Breast epithelium (tissue), 3 donors: Measurements from ENCODE around the gene FCAMR.

Experiments
- POLR2AphosphoS5 ChIP-seq, 3 donors: sonication (generic); formaldehyde crosslinking; IDR thresholded peaks; one replicate each; pipeline ENCODE4 v1.6.1; 2017; ENCODE audit warnings: antibody characterized with exemption in 3 of 3
- TF ChIP-seq, protein P1 (sequence below), 3 donors: fragments of 450-650 bp; IDR thresholded peaks; one replicate each; pipeline ENCODE4 v1.5.1; 2016 to 2017; ENCODE audit warnings: antibody characterized with exemption in 3 of 3, mild to moderate bottlenecking in 3 of 3, moderate library complexity in 3 of 3

DNA sequence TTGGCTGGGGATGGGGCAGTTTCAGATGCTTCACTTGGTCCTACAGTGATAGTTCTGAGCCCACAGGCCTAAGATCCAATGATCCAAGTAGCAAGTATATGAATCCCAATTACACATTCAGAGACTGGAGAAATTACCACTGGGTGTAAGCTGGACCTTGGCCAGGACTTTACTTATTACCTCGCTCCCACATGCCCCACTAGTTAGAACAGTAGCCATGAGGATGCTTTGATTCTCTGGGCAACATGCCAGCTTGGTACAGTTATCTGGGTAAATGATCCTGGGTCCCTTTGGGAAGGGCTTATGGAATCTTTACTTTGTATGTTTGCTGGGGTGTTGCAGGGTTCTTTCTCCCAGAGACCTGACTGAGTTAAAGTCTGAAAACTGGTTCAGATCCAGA is 5.0 kb upstream of the FCAMR start:
- TF ChIP-seq, protein P1, sequence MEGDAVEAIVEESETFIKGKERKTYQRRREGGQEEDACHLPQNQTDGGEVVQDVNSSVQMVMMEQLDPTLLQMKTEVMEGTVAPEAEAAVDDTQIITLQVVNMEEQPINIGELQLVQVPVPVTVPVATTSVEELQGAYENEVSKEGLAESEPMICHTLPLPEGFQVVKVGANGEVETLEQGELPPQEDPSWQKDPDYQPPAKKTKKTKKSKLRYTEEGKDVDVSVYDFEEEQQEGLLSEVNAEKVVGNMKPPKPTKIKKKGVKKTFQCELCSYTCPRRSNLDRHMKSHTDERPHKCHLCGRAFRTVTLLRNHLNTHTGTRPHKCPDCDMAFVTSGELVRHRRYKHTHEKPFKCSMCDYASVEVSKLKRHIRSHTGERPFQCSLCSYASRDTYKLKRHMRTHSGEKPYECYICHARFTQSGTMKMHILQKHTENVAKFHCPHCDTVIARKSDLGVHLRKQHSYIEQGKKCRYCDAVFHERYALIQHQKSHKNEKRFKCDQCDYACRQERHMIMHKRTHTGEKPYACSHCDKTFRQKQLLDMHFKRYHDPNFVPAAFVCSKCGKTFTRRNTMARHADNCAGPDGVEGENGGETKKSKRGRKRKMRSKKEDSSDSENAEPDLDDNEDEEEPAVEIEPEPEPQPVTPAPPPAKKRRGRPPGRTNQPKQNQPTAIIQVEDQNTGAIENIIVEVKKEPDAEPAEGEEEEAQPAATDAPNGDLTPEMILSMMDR (IDR thresholded peaks at IDR 0.05) = no peak
- TF ChIP-seq POLR2AphosphoS5 (IDR thresholded peaks at IDR 0.05) = no peak
